ENCODE measurements around the gene TMPRSS13. TPM values are rescaled to one million over a fixed set of nuclear protein-coding genes. Genes with fewer than 3 reads are reported as not detected.

The TMPRSS13 gene
- total RNA-seq, 3 donors from 2014 or later: 0.26 to 0.38 (median 0.38) TPM

Other genes with a start within 250 kb of the TMPRSS13 start
- not detected for gene DSCAML1, start 132.2 kb downstream of the TMPRSS13 start, total RNA-seq
- under 1 TPM; 0.63 to 0.66 (median 0.63) TPM for gene FXYD2, start 104.7 kb downstream of the TMPRSS13 start, total RNA-seq
- gene FXYD6, start 52.7 kb downstream of the TMPRSS13 start, total RNA-seq: under 1 TPM in 2 of 3 donors, not detected in 1; 0.16 to 0.38 TPM
- 10 to 100 TPM; 30.5 to 39.3 (median 36.6) TPM for gene IL10RA, start 57.0 kb upstream of the TMPRSS13 start, total RNA-seq
- gene TMPRSS4, start 147.7 kb upstream of the TMPRSS13 start, total RNA-seq: under 1 TPM in 1 of 3 donors, not detected in 2; 0.08 TPM
- not detected for gene SMIM35, start 157.6 kb upstream of the TMPRSS13 start, total RNA-seq
- gene SCN4B, start 223.4 kb upstream of the TMPRSS13 start, total RNA-seq: not detected
- not detected for gene SCN2B, start 247.2 kb upstream of the TMPRSS13 start, total RNA-seq